Iris pigment epithelial cell (primary cell): Measurements from ENCODE around the gene IGFL3.

Source experiments
- DNase-seq: peaks from one replicate; pipeline ENCODE4 v3.0.0-alpha.2; 2011; ENCODE audit warnings: low read depth

Gene IGFL3

GRCh38 chr19:46076951-46077814 lies 47.3 kb downstream of the IGFL3 start:
- DNase-seq, result peak; percentile 79

- DNase-seq, result no peak
Measured at GRCh38 chr19:46076031-46076880, 48.2 kb downstream of the IGFL3 start.

DNA sequence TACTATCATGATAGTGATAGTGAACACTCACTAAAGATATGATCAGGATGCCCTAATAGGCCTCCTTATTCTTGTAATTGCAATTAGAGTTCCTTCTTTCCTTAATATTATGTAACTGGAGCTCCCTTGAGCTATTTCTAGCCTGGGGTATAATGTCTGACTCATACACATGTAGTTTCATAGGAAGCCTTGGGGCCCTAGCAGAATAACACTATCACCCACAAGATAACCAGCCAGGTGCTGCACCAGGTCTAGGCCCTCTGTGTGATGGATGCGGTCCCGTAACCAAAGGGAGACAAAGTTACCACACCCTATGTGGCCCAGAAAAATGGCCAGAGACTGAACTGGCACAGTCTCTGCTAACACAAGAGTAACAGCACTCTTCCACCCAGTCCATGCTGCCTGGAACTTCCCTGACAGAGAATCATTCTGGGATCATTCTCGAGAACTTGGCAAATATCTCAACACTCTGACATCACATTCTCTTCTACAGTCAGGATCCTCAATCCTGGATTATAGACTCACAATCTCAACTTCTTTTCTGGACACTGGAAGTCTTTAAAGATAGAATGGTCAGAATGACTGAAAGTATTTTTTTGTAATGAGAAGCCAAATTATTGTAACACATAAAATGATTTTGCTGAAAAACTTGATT lies 51.1 kb downstream of the IGFL3 start:
- DNase-seq, result peak; percentile 36
